GM21576 (cell line): Measurements from ENCODE around the gene NARS2.
"Not testable (repeated sequence)": the region's sequence is repeated elsewhere in the genome, so short reads cannot be mapped to it uniquely, and the experiment has no call there.

Source experiments
- ATAC-seq: cut with Tn5 transposase; IDR thresholded peaks from one replicate; pipeline ENCODE4 v1.9.1; 2021; ENCODE audit warnings: mild to moderate bottlenecking, moderate library complexity; ENCODE audit not compliant: unreplicated experiment

Gene NARS2

GRCh38 chr11:78576549-78577097 lies 2.0 kb upstream of the NARS2 start:
- no peak for ATAC-seq

- ATAC-seq, result no peak
These were observed 814 bp upstream of the NARS2 start for GRCh38 chr11:78575478-78575877.

DNA sequence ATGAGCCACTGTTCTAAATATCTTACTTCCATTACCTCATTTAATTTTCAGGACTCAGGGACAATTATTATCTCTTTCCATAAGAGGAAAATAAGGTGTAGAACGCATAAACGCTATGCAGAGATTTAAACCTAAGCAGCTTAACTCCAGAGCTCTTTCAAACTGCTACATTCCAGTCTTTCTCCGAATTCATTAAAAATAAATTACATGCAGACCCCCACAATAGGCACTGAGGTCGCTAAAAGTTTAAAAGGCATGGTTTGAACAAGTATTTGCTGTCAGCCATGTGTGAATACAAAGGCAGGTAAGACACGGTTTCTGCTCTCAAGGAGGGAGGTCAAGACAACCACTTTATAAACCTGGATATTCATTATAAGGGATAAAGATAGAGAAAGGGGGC lies 983 bp downstream of the NARS2 start:
- ATAC-seq, result no peak

GRCh38 chr11:78573271-78573670 lies 1.4 kb downstream of the NARS2 start:
- ATAC-seq, result no peak

DNA sequence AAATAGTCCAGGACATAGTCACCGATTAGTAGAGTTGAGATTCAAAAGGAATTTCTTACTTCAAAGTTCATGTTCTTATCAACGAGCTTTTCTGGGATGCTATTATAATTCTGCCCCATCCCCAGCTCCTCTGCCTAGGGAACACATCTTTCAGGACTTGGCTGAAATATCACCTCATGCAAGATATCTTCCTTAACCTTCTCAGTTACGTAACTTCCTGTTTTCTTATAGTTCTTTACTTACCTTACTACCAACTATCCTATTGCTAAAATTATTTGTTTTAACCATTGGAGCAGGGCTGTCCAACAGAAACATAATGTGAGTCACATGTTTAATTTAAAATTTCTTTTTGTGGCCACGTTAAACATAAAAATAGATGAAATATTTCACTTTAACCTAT lies 2.3 kb downstream of the NARS2 start:
- ATAC-seq, result no peak

- ATAC-seq, result no peak
These were observed 4.6 kb downstream of the NARS2 start for GRCh38 chr11:78570031-78570430.

DNA sequence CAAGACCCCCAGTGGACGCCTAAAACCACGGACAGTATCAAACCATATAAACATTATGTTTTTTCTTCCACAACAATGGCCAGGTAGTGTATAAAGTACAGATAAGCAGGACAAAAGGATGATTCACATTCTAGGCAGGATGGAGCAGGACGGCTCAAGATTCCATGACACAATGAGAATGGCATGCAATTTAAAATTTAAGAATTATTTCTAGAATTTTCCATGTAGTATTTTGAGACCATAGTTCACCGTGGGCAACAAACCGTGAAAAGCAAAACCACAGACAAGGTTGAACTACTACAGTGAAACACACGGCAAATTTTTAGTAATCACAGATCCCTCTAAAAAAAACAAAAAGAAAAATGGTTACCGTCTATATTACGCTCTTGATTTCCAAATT lies 7.5 kb downstream of the NARS2 start:
- ATAC-seq, result no peak

GRCh38 chr11:78564490-78565467 lies 9.9 kb downstream of the NARS2 start:
- peak; percentile 44 for ATAC-seq

DNA sequence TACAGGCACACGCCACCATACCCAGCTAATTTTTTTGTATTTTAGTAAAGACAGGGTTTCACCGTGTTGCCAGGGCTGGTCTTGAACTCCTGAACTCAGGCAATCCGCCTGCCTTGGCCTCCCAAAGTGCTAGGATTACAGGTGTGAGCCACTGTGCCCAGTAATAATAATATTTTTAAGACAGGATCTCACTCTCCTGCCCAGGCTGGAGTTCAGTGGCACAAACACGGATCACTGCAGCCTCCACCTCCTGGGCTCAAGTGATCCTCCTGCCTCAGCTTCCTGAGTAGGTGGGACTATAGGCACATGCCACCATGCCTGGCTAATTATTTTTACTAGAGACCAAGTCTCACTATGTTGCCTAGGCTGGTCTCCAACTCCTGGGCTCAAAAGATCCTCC lies 10.6 kb downstream of the NARS2 start:
- not testable (repeated sequence) for ATAC-seq

DNA sequence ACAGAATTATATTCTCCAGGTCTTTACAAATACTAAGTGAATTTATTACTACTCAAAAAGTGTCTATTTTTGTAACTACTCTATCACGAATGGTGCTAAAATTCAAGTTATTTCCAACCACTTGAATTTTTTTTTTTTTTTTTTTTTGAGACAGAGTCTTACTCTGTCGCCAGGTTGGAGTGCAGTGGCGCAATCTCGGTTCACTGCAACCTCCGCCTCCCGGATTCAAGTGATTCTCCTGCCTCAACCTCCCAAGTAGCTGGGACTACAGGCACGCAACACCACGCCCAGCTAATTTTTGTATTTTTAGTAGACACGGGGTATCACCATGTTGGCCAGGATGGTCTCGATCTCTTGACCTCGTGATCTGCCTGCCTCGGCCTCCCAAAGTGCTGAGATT lies 11.6 kb downstream of the NARS2 start:
- ATAC-seq, result not testable (repeated sequence)

DNA sequence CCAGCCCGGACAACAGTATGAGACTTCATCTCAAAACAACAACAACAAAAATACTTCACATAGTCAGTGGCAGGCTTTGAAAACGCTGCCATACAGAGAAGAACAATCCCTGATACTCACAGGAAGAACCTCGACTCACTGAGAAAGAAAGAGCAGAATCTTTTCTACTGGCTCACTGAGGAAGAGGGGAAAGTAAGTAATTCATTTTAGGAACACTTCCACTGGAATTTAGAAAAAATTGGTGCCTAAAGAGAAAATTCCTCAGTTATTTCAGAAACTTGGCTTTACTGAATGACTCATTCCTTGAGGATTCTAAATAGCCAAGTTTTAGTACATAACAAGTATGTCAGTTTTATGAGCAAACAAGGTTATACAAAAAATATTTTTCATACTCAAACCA lies 12.3 kb downstream of the NARS2 start:
- ATAC-seq, result no peak

DNA sequence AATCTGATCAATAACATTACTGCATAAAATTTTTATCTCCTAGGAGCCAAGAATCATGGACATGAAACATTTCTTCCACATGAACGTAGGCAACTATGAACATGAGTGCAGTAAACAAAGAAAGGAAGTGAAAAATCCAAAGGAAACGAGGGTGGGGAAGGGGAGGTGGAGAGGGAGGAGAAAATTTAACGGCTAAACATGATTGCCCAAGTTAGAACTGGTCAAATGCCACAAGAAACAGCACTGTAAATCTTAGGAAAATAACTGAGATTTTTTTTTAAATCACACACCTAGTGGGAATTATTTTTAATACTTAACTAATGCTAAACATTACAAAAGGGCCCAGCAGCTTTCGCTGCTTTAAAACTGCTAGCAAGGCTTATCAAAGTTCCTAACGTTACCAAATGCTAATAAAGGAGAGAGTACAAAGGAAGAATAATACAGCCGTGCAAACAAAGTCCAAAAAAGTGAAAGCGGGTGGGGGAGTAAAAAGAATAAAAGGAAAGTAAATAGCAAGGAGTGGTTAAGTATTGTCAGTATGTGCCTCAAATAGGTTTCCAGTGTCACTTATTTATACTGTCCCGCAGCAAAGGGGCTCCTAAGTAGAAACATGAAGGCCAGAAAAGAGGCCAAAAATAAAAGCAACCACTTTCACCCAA lies 13.7 kb downstream of the NARS2 start:
- no peak for ATAC-seq

DNA sequence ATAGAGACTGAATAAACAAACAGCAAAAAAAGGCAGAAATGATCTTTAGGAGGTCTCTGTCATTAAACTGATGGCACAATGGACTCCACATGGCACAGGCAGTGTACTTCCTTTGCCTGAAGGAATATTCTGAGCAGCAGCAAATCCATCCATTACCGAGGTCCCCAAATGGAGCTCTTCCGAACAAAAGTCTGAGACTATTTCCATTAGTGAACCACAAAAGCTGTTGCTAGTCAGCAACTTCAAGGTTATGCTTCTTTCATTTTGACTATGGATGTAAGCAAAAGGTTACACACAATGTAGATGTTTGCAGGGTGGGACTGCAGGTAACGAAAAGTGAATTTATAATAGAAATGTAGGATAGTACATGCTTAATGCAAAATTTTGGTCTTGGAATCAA lies 14.5 kb downstream of the NARS2 start:
- peak; percentile 46 for ATAC-seq

- no peak for ATAC-seq
These were observed 17.4 kb downstream of the NARS2 start for GRCh38 chr11:78557236-78557635.

- no peak for ATAC-seq
These were observed 19.1 kb downstream of the NARS2 start for GRCh38 chr11:78555592-78555991.

- no peak for ATAC-seq
These were observed 21.8 kb downstream of the NARS2 start for GRCh38 chr11:78552881-78553280.

DNA sequence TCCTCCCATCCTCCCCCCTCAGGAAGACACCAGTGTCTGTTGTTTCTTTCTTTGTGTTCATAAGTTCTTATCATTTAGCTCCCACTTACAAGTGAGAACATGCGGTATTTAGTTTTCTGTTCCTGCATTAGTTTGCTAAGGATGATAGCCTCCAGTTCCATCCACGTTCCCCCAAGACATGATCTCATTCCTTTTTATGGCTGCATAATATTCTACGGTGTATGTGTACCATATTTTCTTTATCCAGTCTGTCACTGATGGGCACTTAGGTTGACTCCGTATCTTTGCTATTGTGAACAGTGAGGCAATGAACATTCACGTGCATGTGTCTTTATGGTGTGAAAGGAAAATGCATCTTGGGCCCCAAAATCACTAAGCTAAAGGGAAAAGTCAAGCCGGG lies 22.5 kb downstream of the NARS2 start:
- ATAC-seq, result not testable (repeated sequence)

- no peak for ATAC-seq
These were observed 23.6 kb downstream of the NARS2 start for GRCh38 chr11:78551066-78551465.

- ATAC-seq, result no peak
These were observed 24.8 kb downstream of the NARS2 start for GRCh38 chr11:78549624-78550409.

GRCh38 chr11:78548911-78549590 lies 25.6 kb downstream of the NARS2 start:
- ATAC-seq, result no peak
